ENCODE measurements around the gene PLTP.
A peak's percentile ranks its signal among the peaks of the same experiment; 100 is the strongest.

Gene PLTP

GRCh38 chr20:45921337-45922189 lies 9.6 kb upstream of the PLTP start:
- no peak for DNase-seq

- DNase-seq = no peak
Observed at GRCh38 chr20:45920462-45921336, 8.7 kb upstream of the PLTP start.

GRCh38 chr20:45919542-45920399 lies 7.8 kb upstream of the PLTP start:
- no peak for DNase-seq

- DNase-seq = no peak
Observed at GRCh38 chr20:45918779-45919537, 7.0 kb upstream of the PLTP start.

- DNase-seq = peak in 4 of 58 donors; percentile 9 to 45 (median 24)
Observed at GRCh38 chr20:45918182-45918737, 6.3 kb upstream of the PLTP start.

GRCh38 chr20:45917790-45918141 lies 5.8 kb upstream of the PLTP start:
- DNase-seq = peak in 23 of 58 donors; percentile 5 to 58 (median 16)

GRCh38 chr20:45913116-45913515 lies 1.2 kb upstream of the PLTP start:
- no peak for DNase-seq

GRCh38 chr20:45912344-45912682 lies 358 bp upstream of the PLTP start:
- no peak for DNase-seq

- peak; percentile 10 to 93 (median 75) for DNase-seq
Observed at GRCh38 chr20:45910670-45911485, 1.1 kb downstream of the PLTP start.

- no peak for DNase-seq
Observed at GRCh38 chr20:45909817-45910669, 1.9 kb downstream of the PLTP start.

GRCh38 chr20:45909336-45909808 lies 2.6 kb downstream of the PLTP start:
- no peak for DNase-seq

- DNase-seq = no peak
Observed at GRCh38 chr20:45908084-45908483, 3.9 kb downstream of the PLTP start.

GRCh38 chr20:45907219-45907948 lies 4.6 kb downstream of the PLTP start:
- DNase-seq = no peak

GRCh38 chr20:45905505-45906079 lies 6.4 kb downstream of the PLTP start:
- DNase-seq = no peak

GRCh38 chr20:45904583-45905504 lies 7.1 kb downstream of the PLTP start:
- DNase-seq = no peak

GRCh38 chr20:45902199-45902701 lies 9.7 kb downstream of the PLTP start:
- DNase-seq = no peak
